CD4-positive, alpha-beta T cell (primary cell): ENCODE measurements around the gene ADAMTSL1. TPM values are rescaled to one million over a fixed set of nuclear protein-coding genes. Genes with fewer than 3 reads are reported as not detected.

ENCODE experiments used
- ATAC-seq: fragments of 200-7000 bp; cut with Tn5 transposase; one replicate; pipeline ENCODE4 v1.10.0; 2022; ENCODE audit warnings: mild to moderate bottlenecking; ENCODE audit not compliant: poor library complexity
- CTCF ChIA-PET: fragments of 350-600 bp; sonication (Branson Sonifier 250); formaldehyde crosslinking; loops from one replicate; lab custom pipeline; 2021; ENCODE audit warnings: antibody characterized with exemption, inconsistent platforms; lab: Charles Lee
- POLR2A ChIA-PET: fragments of 350-600 bp; sonication (Branson Sonifier 250); formaldehyde crosslinking; loops from one replicate; lab custom pipeline; 2021; ENCODE audit warnings: antibody characterized with exemption, inconsistent platforms; lab: Charles Lee
- DNase-seq, 14 experiments: peaks; one replicate each; pipeline ENCODE4 v3.0.0-alpha.2; 2013 to 2020; ENCODE audit warnings: mixed read lengths in 2 of 14
- H3K27ac ChIP-seq, 2 donors: one replicate each; pipeline versions ENCODE4 v1.5.1 to v1.7.0; 2013; ENCODE audit warnings: low read length in 2 of 2, low read depth in 1 of 2, mild to moderate bottlenecking in 1 of 2
- H3K27me3 ChIP-seq, 2 experiments: 1 replicate in 1 of 2; 2 replicates in 1 of 2; pipeline versions ENCODE4 v1.6.1 to v1.7.0; 2013; ENCODE audit warnings: low read length in 2 of 2, control low read depth in 1 of 2, mild to moderate bottlenecking in 1 of 2, moderate library complexity in 1 of 2; ENCODE audit not compliant: insufficient read depth in 2 of 2, control insufficient read depth in 1 of 2
- H3K36me3 ChIP-seq: one replicate; pipeline ENCODE4 v1.6.1; 2013; ENCODE audit warnings: low read length, control low read depth; ENCODE audit not compliant: insufficient read depth
- H3K4me1 ChIP-seq: one replicate; pipeline ENCODE4 v1.6.1; 2013; ENCODE audit warnings: low read length, control low read depth; ENCODE audit not compliant: insufficient read depth
- H3K4me3 ChIP-seq: one replicate; pipeline ENCODE4 v1.5.1; 2013; ENCODE audit warnings: mild to moderate bottlenecking, low read length, moderate library complexity
- H3K9me3 ChIP-seq, 2 experiments: 1 replicate in 1 of 2; 2 replicates in 1 of 2; pipeline versions ENCODE4 v1.6.1 to v1.7.0; 2013; ENCODE audit warnings: low read length in 2 of 2, mild to moderate bottlenecking in 2 of 2, control low read depth in 1 of 2, moderate library complexity in 1 of 2; ENCODE audit not compliant: control insufficient read depth in 1 of 2, insufficient read depth in 1 of 2
- H3K27ac Mint-ChIP-seq: one replicate; pipeline ENCODE4 v1.8.0; 2020; ENCODE audit warnings: mixed read lengths
- H3K27me3 Mint-ChIP-seq: one replicate; pipeline ENCODE4 v1.8.0; 2021; ENCODE audit warnings: mixed read lengths
- H3K36me3 Mint-ChIP-seq: one replicate; pipeline ENCODE4 v1.8.0; 2021; ENCODE audit warnings: low read depth, mixed read lengths
- H3K4me1 Mint-ChIP-seq: one replicate; pipeline ENCODE4 v1.8.0; 2021; ENCODE audit warnings: low read depth, mixed read lengths
- H3K4me3 Mint-ChIP-seq: one replicate; pipeline ENCODE4 v1.8.0; 2020; ENCODE audit warnings: mild to moderate bottlenecking, mixed read lengths
- H3K9me3 Mint-ChIP-seq: one replicate; pipeline ENCODE4 v1.8.0; 2020; ENCODE audit warnings: mixed read lengths
- CTCF ChIP-seq: fragments of 200-600 bp; IDR thresholded peaks from one replicate; pipeline ENCODE4 v1.8.0; 2022; ENCODE audit warnings: antibody characterized with exemption, mild to moderate bottlenecking
- intact Hi-C, 2 experiments: fragments of 100-400 bp; cut with DNase I in 1 of 2; cut with micrococcal nuclease in 1 of 2; formaldehyde crosslinking; loops; one replicate each; pipeline versions ENCODE4 v1.15.1 to v1.9.0; 2023 to 2025; cut with DNase I, micrococcal nuclease
- total RNA-seq, 174 experiments: library from RNA in 2 of 174; stranded (reverse) in 2 of 174; gene quantifications; one replicate each; pipeline ENCODE4 v1.2.3 and lab custom pipeline; 2021 to 2026

The ADAMTSL1 gene
- total RNA-seq, 2 experiments from 2014 or later, result not detected

- Histone ChIP-seq H3K4me3 (no peak overlapping the region), H3K9me3 (peaks cover 0 to 17% of the 10 kb centered on the region in 2 experiments), H3K4me1 (no peaks in the 10 kb centered on the region), H3K27me3 (no peaks in the 10 kb centered on the region), H3K36me3 (no peaks in the 10 kb centered on the region), H3K27ac (no peak overlapping the region)
- no peak overlapping the region for H3K27ac Mint-ChIP-seq
- CTCF ChIA-PET, result no interaction called here
- intact Hi-C loops, result no loop called here
- H3K9me3 Mint-ChIP-seq, result no peaks in the 10 kb centered on the region
- POLR2A ChIA-PET, result no interaction called here
- ATAC-seq (no peak), DNase-seq (no peak)
- no peak overlapping the region for H3K4me3 Mint-ChIP-seq
- H3K4me1 Mint-ChIP-seq, result no peaks in the 10 kb centered on the region
- H3K27me3 Mint-ChIP-seq, result peaks cover 11% of the 10 kb centered on the region
- no peak for TF ChIP-seq CTCF
- H3K36me3 Mint-ChIP-seq, result no peaks in the 10 kb centered on the region
Measured at GRCh38 chr9:18778147-18778546, 304.2 kb downstream of the ADAMTSL1 start.

GRCh38 chr9:18778846-18779245 lies 304.9 kb downstream of the ADAMTSL1 start:
- intact Hi-C loops, result no loop called here
- no peaks in the 10 kb centered on the region for H3K27me3 ChIP-seq
- no peaks in the 10 kb centered on the region for H3K9me3 Mint-ChIP-seq
- no peak for ATAC-seq
- POLR2A ChIA-PET, result no interaction called here
- no peaks in the 10 kb centered on the region for H3K36me3 ChIP-seq
- no peak for TF ChIP-seq CTCF
- no peak for DNase-seq
- H3K4me1 ChIP-seq, result no peaks in the 10 kb centered on the region
- no peaks in the 10 kb centered on the region for H3K4me1 Mint-ChIP-seq
- H3K4me3 ChIP-seq, result no peak overlapping the region
- H3K4me3 Mint-ChIP-seq, result no peak overlapping the region
- no peaks in the 10 kb centered on the region for H3K36me3 Mint-ChIP-seq
- peaks cover 0 to 17% of the 10 kb centered on the region in 2 experiments for H3K9me3 ChIP-seq
- H3K27ac Mint-ChIP-seq, result no peak overlapping the region
- H3K27ac ChIP-seq, result no peak overlapping the region
- peaks cover 11% of the 10 kb centered on the region for H3K27me3 Mint-ChIP-seq
- CTCF ChIA-PET, result no interaction called here

- Histone ChIP-seq H3K9me3 (no peaks in the 10 kb centered on the region), H3K27me3 (no peaks in the 10 kb centered on the region), H3K36me3 (no peaks in the 10 kb centered on the region), H3K27ac (no peak overlapping the region), H3K4me1 (no peaks in the 10 kb centered on the region), H3K4me3 (no peak overlapping the region)
- no peaks in the 10 kb centered on the region for H3K4me1 Mint-ChIP-seq
- POLR2A ChIA-PET, result no interaction called here
- CTCF ChIA-PET, result no interaction called here
- no peaks in the 10 kb centered on the region for H3K36me3 Mint-ChIP-seq
- TF ChIP-seq CTCF, result no peak
- H3K27me3 Mint-ChIP-seq, result peaks cover 11% of the 10 kb centered on the region
- no peaks in the 10 kb centered on the region for H3K9me3 Mint-ChIP-seq
- no peak overlapping the region for H3K27ac Mint-ChIP-seq
- no peak overlapping the region for H3K4me3 Mint-ChIP-seq
- no peak for DNase-seq
- intact Hi-C loops, result loop anchor here in 1 of 2 experiments (10.0 kb wide), 1 partner anchor 61 kb away; no protein-coding TSS in a partner anchor
- no peak for ATAC-seq
Measured at GRCh38 chr9:18783909-18784308, 310.0 kb downstream of the ADAMTSL1 start.
